ENCODE measurements around the gene THAP4. TPM values are rescaled to one million over a fixed set of nuclear protein-coding genes. Genes with fewer than 3 reads are reported as not detected.

THAP4 gene
- total RNA-seq, 2 experiments from 2014 or later = 36.4 to 38.8 TPM

GRCh38 chr2:241550616-241551580 lies 86.1 kb downstream of the THAP4 start:
- no peaks in the 10 kb centered on the region for H3K9me3 Mint-ChIP-seq
- H3K27me3 Mint-ChIP-seq (ENCODE audit: low read depth) = peaks cover 30% of the 10 kb centered on the region
- H3K4me3 Mint-ChIP-seq = no peak overlapping the region
- no peaks in the 10 kb centered on the region for H3K36me3 Mint-ChIP-seq (ENCODE audit: low read depth)
- CTCF ChIA-PET = interaction anchor here (0.7 kb wide), 1 partner anchor 31 kb away, joined by 4 read pairs; no protein-coding TSS in a partner anchor
- DNase-seq = no peak
- no peak overlapping the region for H3K27ac Mint-ChIP-seq
- H3K4me1 Mint-ChIP-seq (ENCODE audit: low read depth) = peaks cover 4% of the 10 kb centered on the region
- intact Hi-C loops (cut with micrococcal nuclease) = no loop called here

GRCh38 chr2:241548451-241548835 lies 88.5 kb downstream of the THAP4 start:
- Mint-ChIP-seq H3K27me3 (ENCODE audit: low read depth) (peaks cover 23% of the 10 kb centered on the region), H3K9me3 (no peaks in the 10 kb centered on the region), H3K36me3 (ENCODE audit: low read depth) (no peaks in the 10 kb centered on the region), H3K4me3 (no peak overlapping the region), H3K4me1 (ENCODE audit: low read depth) (no peaks in the 10 kb centered on the region), H3K27ac (no peak overlapping the region)
- CTCF ChIA-PET = no interaction called here
- intact Hi-C loops (cut with micrococcal nuclease) = no loop called here
- no peak for DNase-seq

DNA sequence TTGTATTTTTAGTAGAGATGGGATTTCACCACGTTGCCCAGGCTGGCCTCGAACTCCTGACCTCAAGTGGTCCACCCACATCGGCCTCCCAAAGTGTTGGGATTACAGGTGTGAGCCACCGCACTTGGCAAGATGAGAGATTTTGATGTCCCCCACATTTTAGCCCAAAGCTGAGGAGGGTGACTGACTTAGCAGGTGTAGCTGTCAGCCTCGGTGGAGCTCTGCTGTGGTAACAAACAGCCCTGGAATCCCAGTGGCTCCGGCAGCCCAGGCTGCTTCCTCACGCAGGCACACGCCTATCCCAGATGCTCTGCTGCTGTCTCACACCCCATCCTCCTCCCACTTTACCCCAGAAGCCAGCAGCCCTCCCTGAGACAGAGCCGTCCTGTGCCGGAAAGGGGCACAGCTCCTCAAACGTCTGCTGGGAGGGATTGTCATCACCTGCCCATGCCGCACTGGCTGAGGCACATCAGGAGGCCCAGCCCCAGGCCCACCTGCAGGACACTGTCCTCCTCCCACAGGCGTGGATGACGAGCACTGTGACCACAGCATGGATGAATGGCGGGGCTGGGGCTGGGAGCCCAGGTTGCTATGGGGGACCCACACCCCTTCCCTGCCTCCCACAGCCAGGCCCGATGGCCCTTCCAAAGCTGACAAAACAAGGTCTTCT lies 89.0 kb downstream of the THAP4 start:
- Mint-ChIP-seq H3K27ac (no peak overlapping the region), H3K36me3 (ENCODE audit: low read depth) (no peaks in the 10 kb centered on the region), H3K4me1 (ENCODE audit: low read depth) (no peaks in the 10 kb centered on the region), H3K4me3 (no peak overlapping the region), H3K9me3 (no peaks in the 10 kb centered on the region), H3K27me3 (ENCODE audit: low read depth) (peaks cover 24% of the 10 kb centered on the region)
- intact Hi-C loops (cut with micrococcal nuclease) = no loop called here
- CTCF ChIA-PET = no interaction called here
- DNase-seq = no peak

DNA sequence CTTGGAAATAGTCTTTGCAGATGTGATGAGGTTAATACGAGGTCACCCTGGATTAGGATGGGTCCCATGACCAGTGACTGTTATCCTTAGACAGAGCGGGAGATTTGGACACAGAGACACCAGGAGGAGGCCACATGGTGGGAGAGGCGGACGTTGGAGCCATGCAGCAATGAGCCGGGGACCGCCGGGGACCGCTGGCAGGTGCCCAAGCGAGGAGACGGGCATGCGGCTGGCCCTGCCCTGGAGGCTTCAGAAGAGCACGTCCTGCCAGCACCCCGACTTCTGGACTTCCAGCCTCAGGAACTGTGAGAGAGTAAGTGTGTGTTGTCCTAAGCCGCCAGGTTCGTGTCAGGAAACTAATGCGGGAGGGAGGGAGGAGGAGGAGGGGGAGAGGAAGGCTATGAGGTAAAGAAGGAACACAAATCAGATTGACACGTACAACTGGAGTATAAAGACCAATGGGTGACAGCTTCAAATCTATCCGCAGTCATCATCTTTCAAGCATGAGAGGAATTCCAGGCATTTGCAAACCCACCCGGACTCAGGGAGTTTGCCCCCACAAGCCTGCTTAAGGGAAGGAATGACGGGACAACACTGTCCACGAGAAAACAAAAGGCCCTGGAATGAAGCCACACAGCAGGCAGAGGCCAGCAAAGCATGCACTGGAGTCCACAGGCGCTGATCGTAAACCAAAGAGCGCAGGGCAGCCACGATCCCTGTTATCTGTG lies 90.0 kb downstream of the THAP4 start:
- DNase-seq = no peak
- no peaks in the 10 kb centered on the region for H3K36me3 Mint-ChIP-seq (ENCODE audit: low read depth)
- H3K9me3 Mint-ChIP-seq = no peaks in the 10 kb centered on the region
- no peaks in the 10 kb centered on the region for H3K4me1 Mint-ChIP-seq (ENCODE audit: low read depth)
- intact Hi-C loops (cut with micrococcal nuclease) = no loop called here
- no peak overlapping the region for H3K27ac Mint-ChIP-seq
- CTCF ChIA-PET = no interaction called here
- no peak overlapping the region for H3K4me3 Mint-ChIP-seq
- peaks cover 24% of the 10 kb centered on the region for H3K27me3 Mint-ChIP-seq (ENCODE audit: low read depth)

DNA sequence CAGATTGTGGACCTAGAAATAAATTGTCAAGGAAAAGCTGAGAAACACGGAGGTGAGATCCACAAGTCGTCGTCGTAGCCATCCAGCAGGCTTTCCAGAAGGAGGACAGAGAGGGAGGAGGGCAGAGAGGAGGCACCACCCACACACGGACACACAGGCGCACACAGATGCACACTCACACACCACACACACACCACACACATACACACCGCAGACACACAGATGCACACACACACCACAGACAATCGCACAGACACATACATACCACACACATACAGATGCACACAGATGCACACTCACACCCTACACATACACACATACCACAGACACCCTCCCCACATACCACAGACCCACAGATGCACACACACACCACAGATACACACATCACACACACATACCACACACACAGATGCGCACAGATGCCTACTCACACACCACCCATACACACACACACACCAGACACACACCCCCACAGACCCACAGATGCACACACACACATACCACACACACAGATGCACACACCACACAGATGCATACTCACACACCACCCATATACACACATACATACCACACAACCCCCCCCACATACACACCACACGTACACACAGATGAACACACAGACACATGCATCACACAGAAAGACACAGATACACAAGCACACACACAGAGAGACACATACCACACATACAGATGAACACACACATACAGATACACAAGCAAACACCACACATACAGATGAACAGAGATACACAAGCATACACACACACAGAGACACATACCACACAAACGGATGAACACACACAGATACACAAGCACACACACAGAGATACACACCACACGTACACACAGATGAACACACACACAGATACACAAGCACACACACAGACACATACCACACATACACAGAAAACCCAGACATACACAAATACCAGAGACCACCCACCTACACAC lies 91.2 kb downstream of the THAP4 start:
- CTCF ChIA-PET = no interaction called here
- Mint-ChIP-seq H3K4me1 (ENCODE audit: low read depth) (no peaks in the 10 kb centered on the region), H3K9me3 (no peaks in the 10 kb centered on the region), H3K4me3 (no peak overlapping the region), H3K36me3 (ENCODE audit: low read depth) (no peaks in the 10 kb centered on the region), H3K27me3 (ENCODE audit: low read depth) (peaks cover 24% of the 10 kb centered on the region), H3K27ac (no peak overlapping the region)
- intact Hi-C loops (cut with micrococcal nuclease) = no loop called here
- no peak for DNase-seq

DNA sequence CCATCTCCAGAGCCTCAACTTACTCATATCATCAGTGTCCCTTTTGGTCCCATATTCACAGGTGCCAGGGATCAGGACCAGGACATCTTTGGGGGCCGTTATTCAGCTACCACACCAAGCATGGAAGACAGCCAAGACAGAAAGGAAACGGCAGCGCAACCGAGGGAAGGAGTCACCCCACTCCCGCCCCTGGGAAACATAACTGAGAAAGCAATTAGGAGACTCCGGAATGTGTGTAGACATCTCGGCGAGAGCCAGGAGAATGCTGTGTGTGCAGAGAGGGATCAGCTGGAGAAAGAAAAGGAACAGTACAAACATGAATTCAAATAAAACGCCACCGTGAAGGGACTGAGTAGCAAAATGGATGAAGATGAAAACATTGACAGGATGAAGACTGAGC lies 91.9 kb downstream of the THAP4 start:
- no peak overlapping the region for H3K4me3 Mint-ChIP-seq
- H3K9me3 Mint-ChIP-seq = no peaks in the 10 kb centered on the region
- peaks cover 4% of the 10 kb centered on the region for H3K4me1 Mint-ChIP-seq (ENCODE audit: low read depth)
- no peaks in the 10 kb centered on the region for H3K36me3 Mint-ChIP-seq (ENCODE audit: low read depth)
- H3K27me3 Mint-ChIP-seq (ENCODE audit: low read depth) = peaks cover 30% of the 10 kb centered on the region
- no peak for DNase-seq
- CTCF ChIA-PET = no interaction called here
- intact Hi-C loops (cut with micrococcal nuclease) = no loop called here
- no peak overlapping the region for H3K27ac Mint-ChIP-seq

- Mint-ChIP-seq H3K27me3 (ENCODE audit: low read depth) (peaks cover 22% of the 10 kb centered on the region), H3K27ac (no peak overlapping the region), H3K4me1 (ENCODE audit: low read depth) (peaks cover 4% of the 10 kb centered on the region), H3K9me3 (no peaks in the 10 kb centered on the region), H3K36me3 (ENCODE audit: low read depth) (no peaks in the 10 kb centered on the region), H3K4me3 (no peak overlapping the region)
- CTCF ChIA-PET = no interaction called here
- DNase-seq = no peak
- intact Hi-C loops (cut with micrococcal nuclease) = no loop called here
These were observed 94.7 kb downstream of the THAP4 start for GRCh38 chr2:241542278-241542605.

DNA sequence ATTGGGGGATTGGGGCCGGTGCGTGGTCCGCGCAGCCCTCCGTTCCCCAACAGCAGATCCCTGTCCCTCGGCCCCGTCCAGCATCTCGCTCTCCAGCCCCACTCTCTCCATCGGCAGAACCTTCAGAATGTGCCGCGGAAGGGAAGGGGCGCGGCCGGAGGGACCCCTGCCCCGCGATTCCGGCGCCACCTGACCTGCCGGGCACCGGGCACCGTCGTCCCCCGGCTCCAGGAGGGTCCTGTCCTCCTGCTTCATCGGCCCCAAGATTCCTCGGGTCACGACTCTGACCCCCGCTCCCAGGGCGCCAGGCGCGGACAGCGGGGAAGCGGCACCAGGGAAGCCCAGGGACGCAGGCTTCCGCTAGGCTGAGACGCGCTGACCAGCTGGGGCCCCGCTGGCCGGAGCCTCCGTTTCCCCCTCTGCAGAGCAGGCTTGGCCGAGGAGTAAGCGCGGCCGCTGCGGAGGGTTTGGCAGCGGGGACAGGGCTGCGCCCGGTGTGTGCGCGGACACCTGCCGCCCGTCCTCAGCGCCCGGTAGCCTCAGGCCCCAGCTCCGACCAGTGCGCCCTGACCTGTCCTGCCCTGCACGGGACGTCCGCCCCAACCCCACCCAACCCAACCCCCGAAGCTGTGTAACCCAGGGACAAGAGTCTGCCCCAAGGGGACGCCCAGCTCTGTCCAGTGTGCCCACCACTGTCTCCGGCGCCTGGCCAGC lies 95.2 kb downstream of the THAP4 start:
- Mint-ChIP-seq H3K27ac (no peak overlapping the region), H3K4me3 (no peak overlapping the region), H3K27me3 (ENCODE audit: low read depth) (peaks cover 19% of the 10 kb centered on the region), H3K36me3 (ENCODE audit: low read depth) (no peaks in the 10 kb centered on the region), H3K9me3 (no peaks in the 10 kb centered on the region), H3K4me1 (ENCODE audit: low read depth) (peaks cover 4% of the 10 kb centered on the region)
- CTCF ChIA-PET = no interaction called here
- intact Hi-C loops (cut with micrococcal nuclease) = loop anchor here (2.0 kb wide), 1 partner anchor 339 kb away; no protein-coding TSS in a partner anchor
- DNase-seq = no peak

GRCh38 chr2:241540771-241541561 lies 96.0 kb downstream of the THAP4 start:
- peaks cover 4% of the 10 kb centered on the region for H3K4me1 Mint-ChIP-seq (ENCODE audit: low read depth)
- no peaks in the 10 kb centered on the region for H3K36me3 Mint-ChIP-seq (ENCODE audit: low read depth)
- intact Hi-C loops (cut with micrococcal nuclease) = loop anchor here (2.0 kb wide), 1 partner anchor 340 kb away; no protein-coding TSS in a partner anchor
- no peaks in the 10 kb centered on the region for H3K9me3 Mint-ChIP-seq
- CTCF ChIA-PET = no interaction called here
- H3K27me3 Mint-ChIP-seq (ENCODE audit: low read depth) = peaks cover 19% of the 10 kb centered on the region
- peak; percentile 55 for DNase-seq
- H3K4me3 Mint-ChIP-seq = no peak overlapping the region
- no peak overlapping the region for H3K27ac Mint-ChIP-seq

DNA sequence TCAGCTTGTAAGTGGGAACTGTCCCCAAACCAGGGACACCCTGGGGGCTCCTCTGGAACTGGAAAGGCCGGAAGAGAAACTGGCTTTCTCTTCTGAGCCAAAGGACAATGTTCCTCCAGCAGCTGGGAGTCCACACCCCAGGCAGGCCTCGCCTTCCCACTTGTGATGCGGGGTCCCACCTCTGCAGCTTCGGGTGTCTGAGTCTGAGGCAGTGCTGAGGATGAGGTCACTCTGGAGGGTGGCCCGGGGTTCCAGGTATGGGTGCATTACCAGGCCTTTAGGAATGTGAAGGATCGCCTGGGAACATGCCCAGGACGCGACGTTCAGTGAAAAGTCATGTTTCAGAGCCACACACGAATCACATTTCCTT lies 96.6 kb downstream of the THAP4 start:
- no peak for DNase-seq
- Mint-ChIP-seq H3K9me3 (no peaks in the 10 kb centered on the region), H3K4me3 (no peak overlapping the region)

More for the DNA sequence above, 96.6 kb downstream of the THAP4 start:
- Mint-ChIP-seq H3K4me1 (ENCODE audit: low read depth) (peaks cover 4% of the 10 kb centered on the region), H3K27me3 (ENCODE audit: low read depth) (peaks cover 19% of the 10 kb centered on the region), H3K36me3 (ENCODE audit: low read depth) (no peaks in the 10 kb centered on the region), H3K27ac (no peak overlapping the region)
- CTCF ChIA-PET = no interaction called here
- intact Hi-C loops (cut with micrococcal nuclease) = loop anchor here (2.0 kb wide), 1 partner anchor 340 kb away; no protein-coding TSS in a partner anchor

Data from activated naive CD4-positive, alpha-beta T cell treated with anti-CD3 and anti-CD28 coated beads for 36 hours (primary cell).